Measurements from ENCODE around the gene SCAMP4.

- TF ChIP-seq REST (IDR thresholded peaks at IDR 0.05; ENCODE audit: insufficient read depth in 1 of 2, low read depth in 2 of 2, low read length in 2 of 2) (no peak), TAF1 (IDR thresholded peaks at IDR 0.05; ENCODE audit: borderline replicate concordance, insufficient read depth, low read length) (no peak), SIN3A (IDR thresholded peaks at IDR 0.05; ENCODE audit: borderline replicate concordance, insufficient read depth, low read length) (no peak)
Observed at GRCh38 chr19:1910177-1910576, 5.0 kb downstream of the SCAMP4 start.
